GM21390 (cell line): Measurements from ENCODE around the gene NCKAP5.

Source experiments
- ATAC-seq: cut with Tn5 transposase; IDR thresholded peaks from one replicate; pipeline ENCODE4 v1.9.1; 2021; ENCODE audit not compliant: unreplicated experiment

Gene NCKAP5

DNA sequence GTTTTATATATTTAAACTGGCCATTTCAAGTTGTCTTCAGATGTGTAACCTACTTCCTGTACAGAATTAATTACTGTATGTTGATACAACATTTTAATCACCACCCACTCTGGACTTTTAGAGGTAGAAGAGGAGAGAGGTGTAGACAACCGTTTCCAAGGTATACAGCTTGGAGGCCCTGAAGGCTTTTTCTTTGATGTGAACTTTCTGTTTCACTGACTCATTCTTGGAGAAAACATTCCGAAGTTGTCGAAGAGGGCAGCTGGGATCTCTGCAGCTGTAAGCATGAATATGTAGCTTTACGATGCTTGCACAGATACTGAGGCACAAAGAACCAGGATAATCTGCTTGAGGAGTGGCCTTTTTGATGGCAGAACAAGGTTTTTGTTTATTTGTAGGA, 137.0 kb downstream of the NCKAP5 start:
- no peak for ATAC-seq

DNA sequence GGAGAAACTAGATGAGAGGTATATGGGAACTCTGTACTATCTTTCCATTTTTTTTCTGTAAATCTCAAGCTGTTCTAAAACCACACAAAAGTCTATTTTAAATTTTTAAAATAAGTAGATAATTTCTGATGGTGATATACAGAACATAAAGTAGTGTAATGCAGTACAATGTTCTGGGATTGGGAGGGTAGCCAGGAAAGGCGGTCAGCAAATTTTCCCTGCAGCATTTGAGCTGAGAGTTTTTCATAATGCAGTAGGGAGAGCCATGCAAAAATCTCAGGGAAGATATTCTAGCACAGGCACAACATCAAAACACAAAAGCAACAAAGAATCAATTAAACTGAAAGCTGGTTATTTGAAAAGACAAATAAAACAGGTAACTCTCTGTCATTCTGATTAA, 141.5 kb downstream of the NCKAP5 start:
- no peak for ATAC-seq

DNA sequence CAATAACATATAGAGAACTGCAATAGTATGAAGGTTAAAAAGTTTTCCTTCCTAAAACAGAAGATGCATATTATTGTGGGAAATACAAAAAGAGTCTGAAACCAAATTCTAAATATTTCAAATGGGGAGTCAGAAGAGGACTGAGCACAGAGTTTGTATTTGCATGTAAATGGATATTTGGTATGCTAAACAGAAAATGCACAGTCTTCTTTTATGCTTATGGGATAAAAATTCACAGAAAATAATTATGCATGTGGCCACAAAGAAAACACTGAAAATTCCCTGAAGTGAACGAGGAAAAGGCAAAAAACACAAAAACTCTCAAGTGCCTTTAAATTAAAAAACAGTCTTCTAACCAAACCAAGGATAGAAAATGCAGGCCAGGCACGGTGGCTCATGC, 142.7 kb downstream of the NCKAP5 start:
- no peak for ATAC-seq

DNA sequence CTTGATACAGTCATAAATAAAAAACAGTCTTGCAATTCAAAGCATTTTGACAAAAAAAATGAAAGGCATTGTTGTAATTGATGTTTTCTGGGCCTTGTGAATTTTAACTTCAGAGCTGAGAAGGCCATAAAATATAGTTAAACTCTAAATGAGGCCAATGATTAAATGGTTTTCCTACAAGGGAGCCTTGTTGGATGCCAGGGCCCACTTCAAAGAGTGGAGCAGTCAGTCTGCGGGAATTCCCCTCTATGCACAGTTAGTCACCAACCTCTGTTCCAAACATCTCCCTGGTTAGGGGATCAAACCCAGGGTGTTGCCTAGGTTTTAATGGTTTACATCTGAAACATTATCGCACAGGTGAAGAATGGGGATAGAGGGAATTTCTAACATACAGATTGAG, 143.4 kb downstream of the NCKAP5 start:
- ATAC-seq: no peak

DNA sequence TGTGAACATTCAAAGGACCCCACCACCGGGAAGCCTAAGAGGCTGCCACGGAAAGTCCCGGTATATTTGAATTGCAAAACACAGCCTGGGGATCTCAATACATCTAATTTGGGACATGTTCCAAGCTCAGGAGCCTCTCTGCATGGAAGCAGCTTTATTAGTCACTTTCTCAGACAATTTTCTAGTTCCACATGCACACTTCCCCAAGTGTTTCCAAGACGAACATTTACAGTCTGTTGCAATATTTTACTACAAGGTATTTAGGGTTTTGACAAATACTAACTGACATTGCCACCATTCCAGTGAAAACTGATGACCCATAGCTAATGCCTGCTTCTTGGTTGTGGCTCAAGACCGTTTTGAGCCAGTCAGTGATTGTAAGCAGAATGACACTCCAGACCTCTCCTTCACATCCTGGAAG, 145.3 kb downstream of the NCKAP5 start:
- ATAC-seq: no peak

GRCh38 chr2:133421516-133422324, 146.5 kb downstream of the NCKAP5 start:
- peak; percentile 81 for ATAC-seq

- no peak for ATAC-seq
Observed at GRCh38 chr2:133420788-133421187, 147.5 kb downstream of the NCKAP5 start.

DNA sequence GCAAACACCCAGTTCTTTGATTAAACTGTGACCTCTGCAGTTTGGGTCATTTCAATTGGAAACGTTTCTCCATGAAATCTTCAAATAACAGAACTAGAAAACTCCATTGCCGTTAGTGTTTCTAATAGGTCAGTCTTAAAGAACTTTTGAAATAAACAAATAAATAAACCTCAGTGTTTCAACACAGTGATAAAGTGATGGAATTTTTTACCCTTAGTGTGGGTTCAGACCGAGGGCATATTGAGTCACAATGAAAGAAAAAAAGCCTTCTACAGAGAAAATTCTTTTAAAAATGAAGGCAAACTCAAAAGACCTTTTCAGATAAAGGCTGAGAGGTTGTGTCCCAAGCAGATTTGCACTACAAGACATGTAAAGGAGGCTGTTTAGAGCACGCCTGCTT, 149.6 kb downstream of the NCKAP5 start:
- no peak for ATAC-seq

DNA sequence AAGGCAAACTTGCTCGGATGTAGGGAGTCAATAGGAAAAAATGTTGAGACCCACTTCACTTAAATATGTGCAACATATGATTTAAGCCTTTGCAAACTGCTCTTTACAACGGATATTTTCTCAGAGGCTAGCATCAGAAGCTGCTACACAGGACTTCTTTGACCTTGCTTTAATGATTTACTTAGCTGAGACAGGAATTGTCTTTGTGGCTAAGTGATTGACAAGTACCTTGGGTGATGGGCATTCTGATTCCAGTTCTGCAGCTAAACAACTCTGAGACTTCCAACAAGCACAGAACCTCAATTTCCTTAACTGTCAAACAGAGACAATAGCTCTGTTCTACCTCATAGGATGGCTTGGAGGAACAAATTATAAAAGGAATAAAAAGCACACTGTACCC, 150.2 kb downstream of the NCKAP5 start:
- ATAC-seq: no peak

- ATAC-seq: no peak
Observed at GRCh38 chr2:133417415-133417814, 150.8 kb downstream of the NCKAP5 start.

DNA sequence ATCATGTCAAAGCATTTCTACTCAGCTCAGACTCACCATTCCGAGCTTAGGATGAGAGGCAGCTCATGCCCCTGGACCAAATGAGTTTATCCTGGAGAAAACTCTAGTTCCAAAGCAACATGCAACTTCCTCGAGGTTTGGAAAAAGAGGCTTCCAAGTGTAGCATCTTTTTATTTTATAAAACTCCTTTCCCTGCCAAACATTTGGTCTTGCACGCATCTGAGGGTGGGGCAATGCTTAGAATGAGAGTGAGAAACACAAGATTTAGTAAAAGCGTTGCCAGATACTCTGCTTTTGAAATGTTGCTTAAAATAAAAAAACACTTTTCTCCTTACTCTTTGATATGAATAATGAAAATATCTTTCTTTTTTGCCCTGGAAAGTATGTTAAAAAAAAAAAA, 151.5 kb downstream of the NCKAP5 start:
- ATAC-seq: no peak

- ATAC-seq: no peak
Observed at GRCh38 chr2:133416146-133416545, 152.1 kb downstream of the NCKAP5 start.

- no peak for ATAC-seq
Observed at GRCh38 chr2:133415210-133415876, 152.9 kb downstream of the NCKAP5 start.

- ATAC-seq: no peak
Observed at GRCh38 chr2:133414486-133415209, 153.6 kb downstream of the NCKAP5 start.

DNA sequence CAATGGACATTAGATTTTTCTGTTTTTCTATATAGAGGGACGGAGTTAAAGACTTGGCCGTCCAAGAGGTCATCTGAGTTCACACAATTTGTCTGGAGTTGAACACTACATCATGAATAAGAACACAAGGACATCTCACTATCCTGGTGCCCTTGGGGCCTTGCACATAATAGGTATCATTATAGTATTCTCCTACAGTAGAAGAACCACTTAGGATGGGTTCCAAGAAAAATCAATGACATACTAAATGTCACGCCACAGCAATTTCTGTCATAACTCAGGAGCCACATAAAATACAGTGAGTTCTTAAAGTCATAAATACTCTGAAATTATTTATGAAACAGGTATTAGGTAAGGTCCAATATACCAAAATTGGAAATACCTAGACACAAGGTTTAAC, 154.4 kb downstream of the NCKAP5 start:
- no peak for ATAC-seq

DNA sequence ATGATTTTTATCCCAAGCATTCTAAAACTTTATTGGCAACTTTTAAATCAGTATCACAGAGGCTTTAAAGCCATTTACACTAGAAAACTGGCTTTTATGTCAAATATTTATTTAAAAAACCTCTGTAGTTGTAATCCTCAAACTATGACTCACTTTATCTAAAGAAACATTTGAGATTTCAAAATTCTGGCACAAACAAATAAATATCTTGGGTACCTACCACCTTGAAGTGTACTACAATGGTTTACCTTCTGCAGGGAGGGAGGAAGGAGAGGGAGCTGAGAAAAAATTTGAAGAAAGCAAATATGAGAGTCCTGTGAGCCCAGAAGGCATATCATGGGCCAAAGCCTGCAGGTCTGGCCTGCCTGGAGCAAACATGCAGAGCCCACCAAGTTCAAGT, 155.6 kb downstream of the NCKAP5 start:
- ATAC-seq: no peak

- ATAC-seq: no peak
Observed at GRCh38 chr2:133411857-133412256, 156.4 kb downstream of the NCKAP5 start.

- no peak for ATAC-seq
Observed at GRCh38 chr2:133411101-133411500, 157.2 kb downstream of the NCKAP5 start.

GRCh38 chr2:133409581-133410285, 158.5 kb downstream of the NCKAP5 start:
- no peak for ATAC-seq

- no peak for ATAC-seq
Observed at GRCh38 chr2:133408671-133409070, 159.6 kb downstream of the NCKAP5 start.

DNA sequence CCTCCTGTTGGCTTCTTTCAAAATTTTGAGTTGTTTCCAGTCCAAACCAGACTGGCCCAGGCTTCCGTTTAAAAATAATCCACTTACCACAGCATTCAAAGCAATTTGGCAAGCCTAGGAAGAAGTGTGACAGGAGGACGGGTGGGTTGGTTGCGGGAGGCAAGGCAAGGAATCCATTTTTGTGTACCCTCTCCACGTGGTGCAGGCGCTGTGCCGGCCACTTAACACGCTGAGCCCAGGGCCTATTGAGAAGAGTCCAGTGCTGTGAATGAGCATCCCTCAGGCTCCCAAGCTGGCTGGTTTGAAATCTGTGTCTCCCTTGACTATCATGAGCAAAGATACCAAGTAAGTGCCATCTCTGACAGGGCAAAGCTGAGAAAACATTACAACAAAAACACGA, 160.9 kb downstream of the NCKAP5 start:
- ATAC-seq: no peak
